Gastroesophageal sphincter (tissue), 4 donors: ENCODE measurements around the gene NEO1. TPM values are rescaled to one million over a fixed set of nuclear protein-coding genes. Genes with fewer than 3 reads are reported as not detected.
A peak's percentile ranks its signal among the peaks of the same experiment; 100 is the strongest.

Source experiments
- ATAC-seq: fragments of 150-250 bp; one replicate; pipeline ENCODE4 v1.9.1; 2016; ENCODE audit warnings: mild to moderate bottlenecking, moderate library complexity
- H3K27ac ChIP-seq, 4 donors: fragments of 200-600 bp; sonication (generic) in 3 of 4; 1 replicate in 3 of 4; 2 replicates in 1 of 4; pipeline ENCODE4 v1.5.1; 2016 to 2019
- H3K27me3 ChIP-seq: fragments of 200-600 bp; sonication (generic); one replicate; pipeline ENCODE4 v1.5.1; 2019
- H3K36me3 ChIP-seq, 2 donors: fragments of 200-600 bp; sonication (generic); one replicate each; pipeline ENCODE4 v1.5.1; 2019; ENCODE audit warnings: control low read depth in 1 of 2
- H3K4me1 ChIP-seq, 3 donors: fragments of 200-600 bp; sonication (generic); 1 replicate in 2 of 3; 2 replicates in 1 of 3; pipeline ENCODE4 v1.5.1; 2016 to 2019; ENCODE audit warnings: control low read depth in 2 of 3
- H3K4me3 ChIP-seq, 2 donors: fragments of 200-600 bp; sonication (generic); one replicate each; pipeline ENCODE4 v1.5.1; 2019; ENCODE audit warnings: mild to moderate bottlenecking in 1 of 2, moderate library complexity in 1 of 2
- H3K9me3 ChIP-seq, 3 donors: fragments of 200-600 bp; sonication (generic); one replicate each; pipeline ENCODE4 v1.5.1; 2017 to 2019; ENCODE audit warnings: control low read depth in 2 of 3
- CTCF ChIP-seq, 4 experiments: fragments of 200-600 bp in 2 of 4; fragments of 450-650 bp in 2 of 4; sonication (generic) in 1 of 4; IDR thresholded peaks; one replicate each; pipeline ENCODE4 v1.5.1; 2017 to 2019; ENCODE audit warnings: antibody characterized with exemption in 4 of 4, mild to moderate bottlenecking in 2 of 4, moderate library complexity in 2 of 4
- EP300 ChIP-seq: sonication (generic); formaldehyde crosslinking; IDR thresholded peaks from one replicate; pipeline ENCODE4 v1.6.1; 2017; ENCODE audit warnings: antibody characterized with exemption, mild to moderate bottlenecking
- POLR2A ChIP-seq, 2 donors: fragments of 450-650 bp; IDR thresholded peaks; one replicate each; pipeline ENCODE4 v1.6.1; 2017; ENCODE audit warnings: antibody characterized with exemption in 2 of 2, mild to moderate bottlenecking in 2 of 2, moderate library complexity in 1 of 2
- POLR2AphosphoS5 ChIP-seq: sonication (generic); formaldehyde crosslinking; IDR thresholded peaks from one replicate; pipeline ENCODE4 v1.6.1; 2017; ENCODE audit warnings: antibody characterized with exemption
- WGBS, 2 donors: methylation state at CpG; one replicate each; pipeline ENCODE4 v1.1.5; 2018; ENCODE audit warnings: low coverage in 1 of 2; 5-methylcytosine and 5-hydroxymethylcytosine counted together
- total RNA-seq, 4 donors: library from RNA; depleted of rRNA; stranded (reverse); fragments of >200 nt; gene quantifications; one replicate each; pipeline ENCODE4 v1.1.0, GENCODE V29; 2016

NEO1 gene
- total RNA-seq, 4 donors from 2014 or later: 28.3 to 61.7 (median 36.1) TPM

GRCh38 chr15:73247331-73247730 lies 195.1 kb downstream of the NEO1 start:
- Histone ChIP-seq H3K4me1 (peaks cover 0 to 19% (median 7%) of the 10 kb centered on the region in 3 donors), H3K27me3 (no peaks in the 10 kb centered on the region), H3K36me3 (peaks cover 0 to 10% of the 10 kb centered on the region in 2 donors), H3K9me3 (no peaks in the 10 kb centered on the region), H3K27ac (peak overlapping the region in 3 of 4 donors; percentile 2 to 68 (median 26)), H3K4me3 (no peak overlapping the region)
- 11 to 39% methylated on average over 1 of the region's 1 CpG for WGBS, 2 donors
- no peak for TF ChIP-seq POLR2AphosphoS5
- no peak for TF ChIP-seq EP300
- TF ChIP-seq CTCF (IDR thresholded peaks at IDR 0.05): no peak
- TF ChIP-seq POLR2A (IDR thresholded peaks at IDR 0.05): no peak
- ATAC-seq: no peak

- Histone ChIP-seq H3K4me1 (peaks cover 0 to 19% (median 7%) of the 10 kb centered on the region in 3 donors), H3K27ac (no peak overlapping the region), H3K36me3 (peaks cover 0 to 15% of the 10 kb centered on the region in 2 donors), H3K27me3 (no peaks in the 10 kb centered on the region), H3K9me3 (no peaks in the 10 kb centered on the region), H3K4me3 (no peak overlapping the region)
- TF ChIP-seq EP300: no peak
- TF ChIP-seq POLR2A (IDR thresholded peaks at IDR 0.05): no peak
- TF ChIP-seq POLR2AphosphoS5: no peak
- TF ChIP-seq CTCF (IDR thresholded peaks at IDR 0.05): peak in 1 of 4 experiments; percentile 7
- no peak for ATAC-seq
- WGBS, 2 donors: 65 to 70% methylated on average over 4 of the region's 4 CpGs
Measured at GRCh38 chr15:73249499-73249898, 197.2 kb downstream of the NEO1 start.

- Histone ChIP-seq H3K4me3 (no peak overlapping the region), H3K27me3 (no peaks in the 10 kb centered on the region), H3K36me3 (peaks cover 0 to 61% of the 10 kb centered on the region in 2 donors), H3K9me3 (no peaks in the 10 kb centered on the region), H3K4me1 (no peaks in the 10 kb centered on the region), H3K27ac (no peak overlapping the region)
- WGBS, 2 donors: 88 to 98% methylated on average over 3 to 6 of the region's 6 CpGs
- no peak for ATAC-seq
- TF ChIP-seq POLR2A (IDR thresholded peaks at IDR 0.05): no peak
- no peak for TF ChIP-seq POLR2AphosphoS5
- TF ChIP-seq EP300: no peak
- TF ChIP-seq CTCF (IDR thresholded peaks at IDR 0.05): no peak
Measured at GRCh38 chr15:73254598-73254997, 202.3 kb downstream of the NEO1 start.

GRCh38 chr15:73258271-73259108 lies 206.2 kb downstream of the NEO1 start:
- Histone ChIP-seq H3K9me3 (no peaks in the 10 kb centered on the region), H3K4me3 (no peak overlapping the region), H3K36me3 (peaks cover 0 to 83% of the 10 kb centered on the region in 2 donors), H3K4me1 (no peaks in the 10 kb centered on the region), H3K27me3 (no peaks in the 10 kb centered on the region), H3K27ac (no peak overlapping the region)
- TF ChIP-seq CTCF (IDR thresholded peaks at IDR 0.05) (no peak), POLR2AphosphoS5 (no peak), POLR2A (IDR thresholded peaks at IDR 0.05) (no peak), EP300 (no peak)
- no peak for ATAC-seq
- 90 to 100% methylated on average over 4 to 5 of the region's 5 CpGs for WGBS, 2 donors

GRCh38 chr15:73264881-73265280 lies 212.6 kb downstream of the NEO1 start:
- Histone ChIP-seq H3K4me1 (no peaks in the 10 kb centered on the region), H3K9me3 (no peaks in the 10 kb centered on the region), H3K27me3 (no peaks in the 10 kb centered on the region), H3K27ac (no peak overlapping the region), H3K4me3 (no peak overlapping the region), H3K36me3 (peaks cover 0 to 38% of the 10 kb centered on the region in 2 donors)
- ATAC-seq: no peak
- TF ChIP-seq EP300: no peak
- no peak for TF ChIP-seq POLR2AphosphoS5
- TF ChIP-seq CTCF (IDR thresholded peaks at IDR 0.05): no peak
- TF ChIP-seq POLR2A (IDR thresholded peaks at IDR 0.05): no peak
- 82 to 93% methylated on average over 4 to 5 of the region's 5 CpGs for WGBS, 2 donors
